Adrenal gland (tissue), 19 donors: Measurements from ENCODE around the gene CHID1. TPM values are rescaled to one million over a fixed set of nuclear protein-coding genes. Genes with fewer than 3 reads are reported as not detected.

Experiments used
- DNase-seq, 7 donors: peaks; one replicate each; pipeline ENCODE4 v3.0.0-alpha.2; 2019 to 2020
- H3K27ac ChIP-seq, 5 donors: fragments of 200-600 bp; sonication (generic) in 4 of 5; 1 replicate in 3 of 5; 2 replicates in 2 of 5; pipeline versions ENCODE4 v1.5.1 to v1.8.0; 2016 to 2020; ENCODE audit warnings: mild to moderate bottlenecking in 1 of 5
- H3K27me3 ChIP-seq: fragments of 200-600 bp; 2 replicates; pipeline ENCODE4 v1.8.0; 2021
- H3K36me3 ChIP-seq, 2 donors: fragments of 200-600 bp; replicated peaks in 1 of 2; 1 replicate in 1 of 2; 2 replicates in 1 of 2; pipeline versions ENCODE4 v1.5.1 to v1.8.0; 2018 to 2022
- H3K4me1 ChIP-seq, 2 donors: fragments of 200-600 bp; replicated peaks in 1 of 2; 1 replicate in 1 of 2; 2 replicates in 1 of 2; pipeline versions ENCODE4 v1.5.1 to v1.8.0; 2018 to 2021
- H3K4me3 ChIP-seq, 4 donors: fragments of 200-600 bp; sonication (generic) in 3 of 4; one replicate each; pipeline ENCODE4 v1.5.1; 2016 to 2018
- H3K9me3 ChIP-seq, 3 donors: fragments of 200-600 bp; sonication (generic) in 1 of 3; replicated peaks in 1 of 3; 1 replicate in 2 of 3; 2 replicates in 1 of 3; pipeline versions ENCODE4 v1.5.1 to v1.8.0; 2016 to 2021
- CTCF ChIP-seq, 6 experiments: fragments of 450-650 bp in 4 of 6; fragments of 200-600 bp in 2 of 6; sonication (generic) in 1 of 6; IDR thresholded peaks; 1 replicate in 5 of 6; 2 replicates in 1 of 6; pipeline versions ENCODE4 v1.5.1 to v1.8.0; 2016 to 2021; ENCODE audit warnings: antibody characterized with exemption in 6 of 6, mild to moderate bottlenecking in 2 of 6, moderate library complexity in 1 of 6
- POLR2A ChIP-seq, 2 donors: fragments of 450-650 bp; IDR thresholded peaks; one replicate each; pipeline ENCODE4 v1.6.1; 2017; ENCODE audit warnings: antibody characterized with exemption in 2 of 2, mild to moderate bottlenecking in 2 of 2, moderate library complexity in 1 of 2
- WGBS, 4 donors: extraction: QIAGEN DNeasy Blood & Tissue Kit in 2 of 4; methylation state at CpG; one replicate each; pipeline versions ENCODE4 v1.1.5 to v1.1.7; 2013 to 2017; 5-methylcytosine and 5-hydroxymethylcytosine counted together
- intact Hi-C, 2 donors: fragments of 100-400 bp; cut with DNase I; formaldehyde crosslinking; loops; one replicate each; pipeline versions ENCODE4 v1.14.1 to v1.15.0; 2022 to 2023
- long read RNA-seq, 10 donors: library from polyadenylated mRNA in 3 of 10; unstranded in 2 of 10; stranded (forward) in 1 of 10; transcript quantifications; one replicate each; pipeline ENCODE4 v2.0.0 and lab custom pipeline, GENCODE V29; 2021 to 2026
- polyA plus RNA-seq, 3 donors: library from polyadenylated mRNA; stranded (reverse); fragments of 200-250 nt in 2 of 3; fragments of 350-450 nt in 1 of 3; fragmentation: Illumina TruSeq in 1 of 3; extraction: RNeasy Lipid Tissue Mini Kit (QIAGEN cat#74804) in 1 of 3; gene quantifications; one replicate each; pipeline ENCODE4 v1.2.3, GENCODE V29; 2013 to 2014
- total RNA-seq, 9 donors: library from RNA; depleted of rRNA in 4 of 9; stranded (reverse); fragments of >200 nt in 4 of 9; fragments of 120-200 nt in 1 of 9; fragmentation: NEBNext Ultra II Directional in 1 of 9; extraction: Animal tissue kit (Norgen Biotek cat#: 25700) in 1 of 9; gene quantifications; one replicate each; pipeline versions ENCODE4 v1.1.0 to v1.2.4, GENCODE V29; 2013 to 2023
- donor health status: healthy with polysubstance abuse.
- donor health status: Bipolar disorder and iron deficiency.
- donor health status: DM: yes; HTN: yes; CAD: no.
- donor health status: DM: no; HTN: no; CAD: no.
- donor health status: DM: no; HTN: no; CAD: no.
- donor health status: DM: yes; HTN: yes; CAD: no.

CHID1 gene
- total RNA-seq (100 to 1,000 TPM in 5 of 9 donors, 10 to 100 TPM in 4; 46.0 to 220 (median 100) TPM), polyA plus RNA-seq (10 to 100 TPM; 39.2 to 60.1 (median 56.3) TPM)
- long read RNA-seq, donor 1, transcript CHID1-201 (13 exons, 3,374 nt), result major isoform, 18 of 53 reads
- long read RNA-seq, donor 1, partial matches to known transcripts, result 23 of 53 reads
- long read RNA-seq, donor 1, other reads (novel, unspliced or antisense), result 0 of 53 reads
- long read RNA-seq, donor 2, transcript CHID1-201 (13 exons, 3,374 nt), result major isoform, 10 of 26 reads
- long read RNA-seq, donor 2, partial matches to known transcripts, result 10 of 26 reads
- long read RNA-seq, donor 2, other reads (novel, unspliced or antisense), result 0 of 26 reads
- long read RNA-seq, donor 3, transcript CHID1-201 (13 exons, 3,374 nt), result major isoform, 14 of 20 reads
- long read RNA-seq, donor 3, partial matches to known transcripts, result 0 of 20 reads
- long read RNA-seq, donor 3, other reads (novel, unspliced or antisense), result 0 of 20 reads
- long read RNA-seq, donor 4, transcript CHID1-203 (14 exons, 1,477 nt), result minor isoform, 10 of 133 reads
- long read RNA-seq, donor 4, transcript CHID1-204 (13 exons, 3,537 nt), result minor isoform, 23 of 133 reads
- long read RNA-seq, donor 4, transcript CHID1-201 (13 exons, 3,374 nt), result major isoform, 39 of 133 reads
- long read RNA-seq, donor 4, partial matches to known transcripts, result 25 of 133 reads
- long read RNA-seq, donor 4, other reads (novel, unspliced or antisense), result 35 of 133 reads
- long read RNA-seq, donor 5, transcript CHID1-201 (13 exons, 3,374 nt), result major isoform, 95 of 201 reads
- long read RNA-seq, donor 5, transcript CHID1-204 (13 exons, 3,537 nt), result minor isoform, 14 of 201 reads
- long read RNA-seq, donor 5, transcript CHID1-203 (14 exons, 1,477 nt), result minor isoform, 24 of 201 reads
- long read RNA-seq, donor 5, partial matches to known transcripts, result 28 of 201 reads
- long read RNA-seq, donor 5, other reads (novel, unspliced or antisense), result 35 of 201 reads
- long read RNA-seq, donor 6, transcript CHID1-201 (13 exons, 3,374 nt), result major isoform, 46 of 89 reads
- long read RNA-seq, donor 6, transcript CHID1-203 (14 exons, 1,477 nt), result minor isoform, 8 of 89 reads
- long read RNA-seq, donor 6, transcript CHID1-204 (13 exons, 3,537 nt), result minor isoform, 12 of 89 reads
- long read RNA-seq, donor 6, partial matches to known transcripts, result 6 of 89 reads
- long read RNA-seq, donor 6, other reads (novel, unspliced or antisense), result 13 of 89 reads
- long read RNA-seq, donor 7, partial matches to known transcripts, result 15 of 26 reads
- long read RNA-seq, donor 7, other reads (novel, unspliced or antisense), result 0 of 26 reads
- long read RNA-seq, donor 8, transcript CHID1-206 (3 exons, 553 nt), result minor isoform, 5 of 44 reads
- long read RNA-seq, donor 8, transcript CHID1-201 (13 exons, 3,374 nt), result major isoform, 14 of 44 reads
- long read RNA-seq, donor 8, partial matches to known transcripts, result 20 of 44 reads
- long read RNA-seq, donor 8, other reads (novel, unspliced or antisense), result 0 of 44 reads
- long read RNA-seq, donor 9, transcript CHID1-201 (13 exons, 3,374 nt), result major isoform, 7 of 25 reads
- long read RNA-seq, donor 9, transcript CHID1-203 (14 exons, 1,477 nt), result minor isoform, 6 of 25 reads
- long read RNA-seq, donor 9, partial matches to known transcripts, result 6 of 25 reads
- long read RNA-seq, donor 9, other reads (novel, unspliced or antisense), result 0 of 25 reads
- long read RNA-seq, donor 10, transcript CHID1-201 (13 exons, 3,374 nt), result major isoform, 9 of 13 reads
- long read RNA-seq, donor 10, partial matches to known transcripts, result 0 of 13 reads
- long read RNA-seq, donor 10, other reads (novel, unspliced or antisense), result 0 of 13 reads

- no peak for TF ChIP-seq POLR2A (IDR thresholded peaks at IDR 0.05)
- TF ChIP-seq CTCF (IDR thresholded peaks at IDR 0.05), result no peak
- Histone ChIP-seq H3K4me1 (peaks cover 12 to 32% of the 10 kb centered on the region in 2 donors), H3K36me3 (no peaks in the 10 kb centered on the region), H3K27ac (peak within 1 kb of the TSS; percentile 74 to 97 (median 79)), H3K4me3 (peak within 1 kb of the TSS; percentile 60 to 97 (median 85)), H3K27me3 (no peaks in the 10 kb centered on the region), H3K9me3 (no peaks in the 10 kb centered on the region)
- peak; percentile 77 to 89 (median 85) for DNase-seq
- intact Hi-C loops, result no loop called here
- WGBS, 4 donors, result 0 to 1% (median 1%) methylated on average over 8 to 58 of the region's 59 CpGs
Observed at GRCh38 chr11:910589-911030, at the start of gene CHID1. Gene CHID1, minus strand, starts transcription at chr11:910810. Its CDS starts 5,994 bp downstream, at chr11:904816.

- Histone ChIP-seq H3K4me3 (no peak overlapping the region), H3K36me3 (peaks cover 0 to 26% of the 10 kb centered on the region in 2 donors), H3K27ac (no peak overlapping the region), H3K4me1 (peaks cover 0 to 5% of the 10 kb centered on the region in 2 donors), H3K27me3 (no peaks in the 10 kb centered on the region), H3K9me3 (no peaks in the 10 kb centered on the region)
- 79 to 92% (median 82%) methylated on average over 1 to 10 of the region's 10 CpGs for WGBS, 4 donors
- no peak for DNase-seq
- intact Hi-C loops, result no loop called here
- TF ChIP-seq CTCF (IDR thresholded peaks at IDR 0.05) (no peak), POLR2A (IDR thresholded peaks at IDR 0.05) (no peak)
Observed at GRCh38 chr11:959608-960007, 49.0 kb upstream of the CHID1 start.

GRCh38 chr11:959027-959426, 48.4 kb upstream of the CHID1 start:
- Histone ChIP-seq H3K27me3 (no peaks in the 10 kb centered on the region), H3K4me1 (peaks cover 0 to 10% of the 10 kb centered on the region in 2 donors), H3K27ac (no peak overlapping the region), H3K4me3 (no peak overlapping the region), H3K36me3 (peaks cover 0 to 26% of the 10 kb centered on the region in 2 donors), H3K9me3 (no peaks in the 10 kb centered on the region)
- no peak for TF ChIP-seq POLR2A (IDR thresholded peaks at IDR 0.05)
- TF ChIP-seq CTCF (IDR thresholded peaks at IDR 0.05), result no peak
- WGBS, 4 donors, result 85 to 88% (median 86%) methylated on average over 14 of the region's 14 CpGs
- no peak for DNase-seq
- intact Hi-C loops, result no loop called here
